Neuronal stem cell (in vitro differentiated cells): ENCODE results near the gene FKBP7.

ENCODE experiments used
- DNase-seq: peaks from one replicate; pipeline ENCODE4 v3.0.0-alpha.2; 2013; ENCODE audit warnings: low spot score
- H2AFZ ChIP-seq: one replicate; pipeline ENCODE4 v1.6.1; 2013; ENCODE audit warnings: mild to moderate bottlenecking, low read length, inconsistent platforms
- H2AK5ac ChIP-seq: 2 replicates; pipeline ENCODE4 v1.6.1; 2013; ENCODE audit warnings: low read depth, mild to moderate bottlenecking, inconsistent platforms, low read length, moderate library complexity, mixed read lengths
- H2BK120ac ChIP-seq: 2 replicates; pipeline ENCODE4 v1.6.1; 2013; ENCODE audit warnings: low read depth, mild to moderate bottlenecking, inconsistent platforms, low read length, moderate library complexity, mixed read lengths
- H2BK12ac ChIP-seq: one replicate; pipeline ENCODE4 v1.6.1; 2013; ENCODE audit warnings: low read length, inconsistent platforms
- H2BK15ac ChIP-seq: 2 replicates; pipeline ENCODE4 v1.6.1; 2013; ENCODE audit warnings: mild to moderate bottlenecking, low read length, inconsistent platforms, mixed read lengths
- H2BK5ac ChIP-seq: one replicate; pipeline ENCODE4 v1.6.1; 2013; ENCODE audit warnings: inconsistent platforms, mild to moderate bottlenecking, low read length, moderate library complexity
- H3K14ac ChIP-seq: one replicate; pipeline ENCODE4 v1.6.1; 2013; ENCODE audit warnings: low read length, inconsistent platforms
- H3K18ac ChIP-seq: 2 replicates; pipeline ENCODE4 v1.6.1; 2013; ENCODE audit warnings: low read length, inconsistent platforms
- H3K23ac ChIP-seq: 2 replicates; pipeline ENCODE4 v1.6.1; 2013; ENCODE audit warnings: low read depth, mild to moderate bottlenecking, mixed read lengths, low read length, inconsistent platforms; ENCODE audit not compliant: poor library complexity
- H3K27ac ChIP-seq: replicated peaks from 3 replicates; pipeline ENCODE4 v1.5.1; 2013; ENCODE audit warnings: low read length, inconsistent platforms
- H3K27me3 ChIP-seq, 3 experiments: 2 replicates each; pipeline ENCODE4 v1.6.1; 2013; ENCODE audit warnings: low read length in 3 of 3, mild to moderate bottlenecking in 2 of 3, inconsistent platforms in 1 of 3, low read depth in 1 of 3, mixed read lengths in 1 of 3, moderate library complexity in 1 of 3; ENCODE audit not compliant: control insufficient read depth in 3 of 3, insufficient read depth in 3 of 3
- H3K36me3 ChIP-seq, 2 donors: replicated peaks in 1 of 2; 2 replicates each; pipeline ENCODE4 v1.6.1; 2013; ENCODE audit warnings: low read length in 2 of 2; ENCODE audit not compliant: control insufficient read depth in 2 of 2, insufficient read depth in 2 of 2
- H3K4ac ChIP-seq: 2 replicates; pipeline ENCODE4 v1.6.1; 2013; ENCODE audit warnings: inconsistent platforms, mild to moderate bottlenecking, low read length, moderate library complexity
- H3K4me1 ChIP-seq, 2 donors: 1 replicate in 1 of 2; 2 replicates in 1 of 2; pipeline ENCODE4 v1.6.1; 2013; ENCODE audit warnings: low read length in 2 of 2, low read depth in 1 of 2; ENCODE audit not compliant: control insufficient read depth in 2 of 2, insufficient read depth in 1 of 2
- H3K4me2 ChIP-seq: one replicate; pipeline ENCODE4 v1.6.1; 2013; ENCODE audit warnings: mild to moderate bottlenecking, low read length, inconsistent platforms; ENCODE audit not compliant: insufficient read depth, poor library complexity, severe bottlenecking
- H3K4me3 ChIP-seq, 2 donors: 2 replicates each; pipeline ENCODE4 v1.5.1; 2013; ENCODE audit warnings: low read length in 2 of 2, mild to moderate bottlenecking in 2 of 2, inconsistent platforms in 1 of 2, moderate library complexity in 1 of 2
- H3K79me1 ChIP-seq: one replicate; pipeline ENCODE4 v1.6.1; 2013; ENCODE audit warnings: low read depth, mild to moderate bottlenecking, inconsistent platforms, low read length, moderate library complexity
- H3K9ac ChIP-seq: one replicate; pipeline ENCODE4 v1.6.1; 2013; ENCODE audit warnings: mild to moderate bottlenecking, low read depth, low read length, inconsistent platforms; ENCODE audit not compliant: poor library complexity
- H3K9me3 ChIP-seq, 2 donors: replicated peaks in 1 of 2; 2 replicates each; pipeline versions ENCODE3 to v1.6.1; 2013; ENCODE audit warnings: low read length in 2 of 2, mild to moderate bottlenecking in 2 of 2, inconsistent platforms in 1 of 2, low read depth in 1 of 2, mixed read lengths in 1 of 2, moderate library complexity in 1 of 2; ENCODE audit not compliant: control insufficient read depth in 2 of 2, insufficient read depth in 1 of 2
- H4K8ac ChIP-seq: one replicate; pipeline ENCODE4 v1.6.1; 2013; ENCODE audit warnings: low read depth, mild to moderate bottlenecking, inconsistent platforms, low read length, moderate library complexity
- H4K91ac ChIP-seq: one replicate; pipeline ENCODE4 v1.6.1; 2013; ENCODE audit warnings: low read length, low read depth, mild to moderate bottlenecking, inconsistent platforms; ENCODE audit not compliant: poor library complexity
- WGBS, 2 donors: extraction: QIAGEN DNeasy Blood & Tissue Kit; methylation state at CpG; one replicate each; pipeline ENCODE4 v1.1.7; 2013; ENCODE audit warnings: missing lambda C conversion rate in 2 of 2, mixed read lengths in 1 of 2; ENCODE audit not compliant: insufficient read length in 2 of 2, insufficient replicate concordance in 1 of 2; ENCODE audit errors: extremely low coverage in 2 of 2; 5-methylcytosine and 5-hydroxymethylcytosine counted together

FKBP7 gene

DNA sequence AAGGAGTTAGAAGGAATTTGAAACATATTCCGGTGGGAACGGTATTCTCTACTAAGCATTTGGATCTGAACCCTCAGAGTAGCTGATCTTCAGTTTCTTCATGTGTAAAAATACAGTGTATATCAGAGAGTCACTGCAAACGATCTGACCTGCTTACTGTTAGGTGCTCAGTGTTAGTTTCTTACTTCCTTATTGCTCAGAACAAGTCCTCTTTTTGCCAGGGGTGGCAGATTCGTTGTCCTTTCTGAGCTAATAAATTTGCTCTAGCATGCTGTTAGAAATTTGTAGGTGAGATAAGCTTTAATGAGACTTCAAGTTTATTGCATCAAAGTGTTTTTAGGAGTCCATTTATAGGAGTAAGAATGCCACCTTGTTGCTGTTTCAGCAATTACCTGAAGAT lies 17.6 kb upstream of the FKBP7 start:
- Histone ChIP-seq H3K79me1 (no peaks in the 10 kb centered on the region), H3K18ac (no peak overlapping the region), H4K91ac (no peak overlapping the region), H3K27ac (no peak overlapping the region), H4K8ac (no peak overlapping the region), H3K27me3 (no peaks in the 10 kb centered on the region), H2BK12ac (no peak overlapping the region), H2BK120ac (no peak overlapping the region), H3K9me3 (no peaks in the 10 kb centered on the region), H3K14ac (no peak overlapping the region), H2BK5ac (no peak overlapping the region), H2AFZ (no peak overlapping the region), H3K9ac (no peak overlapping the region), H3K4ac (no peak overlapping the region), H2BK15ac (no peak overlapping the region), H3K4me2 (no peak overlapping the region), H3K23ac (no peak overlapping the region), H3K4me1 (no peaks in the 10 kb centered on the region), H2AK5ac (no peak overlapping the region), H3K36me3 (peaks cover 14 to 98% of the 10 kb centered on the region in 2 donors), H3K4me3 (no peak overlapping the region)
- no CpG with 5 or more reads among the region's 4 CpGs for WGBS, 2 donors
- DNase-seq, result no peak

- Histone ChIP-seq H3K27ac (no peak overlapping the region), H2BK15ac (no peak overlapping the region), H3K36me3 (peaks cover 11 to 98% of the 10 kb centered on the region in 2 donors), H3K4ac (no peak overlapping the region), H3K9ac (no peak overlapping the region), H4K91ac (no peak overlapping the region), H3K23ac (no peak overlapping the region), H3K18ac (no peak overlapping the region), H3K27me3 (no peaks in the 10 kb centered on the region), H3K4me2 (no peak overlapping the region), H3K79me1 (no peaks in the 10 kb centered on the region), H2BK5ac (no peak overlapping the region), H2AFZ (no peak overlapping the region), H3K14ac (no peak overlapping the region), H4K8ac (no peak overlapping the region), H3K4me1 (no peaks in the 10 kb centered on the region), H2BK120ac (no peak overlapping the region), H2BK12ac (no peak overlapping the region), H2AK5ac (no peak overlapping the region), H3K9me3 (no peaks in the 10 kb centered on the region), H3K4me3 (no peak overlapping the region)
- no peak for DNase-seq
- no CpG with 5 or more reads among the region's 6 CpGs for WGBS, 2 donors
Measured at GRCh38 chr2:178491612-178492011, 13.2 kb upstream of the FKBP7 start.

DNA sequence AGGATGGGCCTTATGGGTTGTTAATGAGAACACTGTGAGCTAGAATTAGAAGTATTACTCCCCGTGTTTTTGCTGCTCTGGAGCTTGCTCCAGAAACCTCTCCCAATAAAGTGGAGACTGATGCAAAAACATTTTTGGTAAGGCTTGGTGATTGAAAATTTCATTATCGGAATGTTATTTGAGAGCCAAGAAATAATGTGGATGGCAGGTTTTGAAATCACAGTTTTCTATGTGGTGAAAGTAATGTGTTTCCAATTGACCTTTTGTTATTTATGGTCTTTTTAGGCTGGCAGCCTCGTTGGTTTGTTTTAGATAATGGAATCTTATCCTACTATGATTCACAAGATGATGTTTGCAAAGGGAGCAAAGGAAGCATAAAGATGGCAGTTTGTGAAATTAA lies 7.0 kb upstream of the FKBP7 start:
- no CpG with 5 or more reads among the region's 3 CpGs for WGBS, 2 donors
- Histone ChIP-seq H3K79me1 (no peaks in the 10 kb centered on the region), H2BK120ac (no peak overlapping the region), H2AFZ (no peak overlapping the region), H2BK15ac (no peak overlapping the region), H4K91ac (no peak overlapping the region), H3K27me3 (no peaks in the 10 kb centered on the region), H2BK12ac (no peak overlapping the region), H3K36me3 (peaks cover 0 to 49% of the 10 kb centered on the region in 2 donors), H2BK5ac (no peak overlapping the region), H3K23ac (no peak overlapping the region), H4K8ac (no peak overlapping the region), H3K27ac (no peak overlapping the region), H2AK5ac (no peak overlapping the region), H3K4me1 (peaks cover 0 to 4% of the 10 kb centered on the region in 2 donors), H3K9me3 (no peaks in the 10 kb centered on the region), H3K9ac (no peak overlapping the region), H3K18ac (no peak overlapping the region), H3K4me3 (no peak overlapping the region), H3K4me2 (no peak overlapping the region), H3K14ac (no peak overlapping the region), H3K4ac (no peak overlapping the region)
- DNase-seq, result no peak

DNA sequence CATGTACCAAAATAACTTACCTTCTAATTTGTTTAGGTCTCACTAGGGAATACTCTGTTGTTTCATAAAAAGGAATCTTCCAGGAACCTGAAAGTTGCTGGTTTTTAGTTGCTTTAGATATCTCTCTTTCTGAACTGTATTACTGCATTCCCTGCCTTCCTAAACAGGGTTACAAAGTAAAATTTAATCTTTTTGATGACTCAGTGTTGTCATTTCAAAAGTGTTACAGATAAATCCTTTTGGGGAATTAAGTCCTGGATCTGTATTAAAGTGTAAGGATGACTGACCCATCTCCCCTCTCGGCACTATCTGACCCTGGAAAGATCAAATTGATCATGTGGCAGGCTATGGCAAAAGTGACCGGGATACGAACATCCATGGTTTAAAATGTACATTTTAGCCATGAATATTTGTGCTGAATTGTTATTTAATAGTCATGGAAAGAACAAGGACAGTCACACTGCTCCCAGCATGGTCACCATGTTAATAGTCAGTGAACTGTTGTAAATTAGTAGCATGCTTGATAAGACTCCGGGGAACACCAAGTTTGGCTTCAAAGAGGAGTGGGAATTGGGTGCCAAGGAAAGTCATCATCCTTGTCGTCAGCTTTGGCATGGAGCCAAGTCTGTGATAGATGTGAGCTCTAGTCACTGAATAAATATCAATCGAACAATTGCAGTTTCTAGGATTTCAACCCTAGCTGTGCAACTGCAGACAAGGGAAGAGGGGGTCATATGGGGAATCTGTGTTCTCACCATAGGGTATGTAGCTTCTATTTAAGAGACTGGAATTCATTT lies 6.0 kb upstream of the FKBP7 start:
- Histone ChIP-seq H2BK5ac (no peak overlapping the region), H3K4me2 (no peak overlapping the region), H2BK12ac (no peak overlapping the region), H3K23ac (no peak overlapping the region), H2BK15ac (no peak overlapping the region), H4K91ac (no peak overlapping the region), H4K8ac (no peak overlapping the region), H3K27me3 (no peaks in the 10 kb centered on the region), H3K18ac (no peak overlapping the region), H3K36me3 (peaks cover 0 to 40% of the 10 kb centered on the region in 2 donors), H2AFZ (no peak overlapping the region), H3K4me1 (peaks cover 0 to 4% of the 10 kb centered on the region in 2 donors), H2AK5ac (no peak overlapping the region), H3K27ac (no peak overlapping the region), H3K4ac (no peak overlapping the region), H3K14ac (no peak overlapping the region), H3K9ac (no peak overlapping the region), H3K9me3 (no peaks in the 10 kb centered on the region), H3K79me1 (no peaks in the 10 kb centered on the region), H2BK120ac (no peak overlapping the region), H3K4me3 (no peak overlapping the region)
- no CpG with 5 or more reads among the region's 6 CpGs for WGBS, 2 donors
- DNase-seq, result no peak
